ENCODE data around the gene NGF.
A peak's percentile ranks its signal among the peaks of the same experiment; 100 is the strongest.

NGF gene

DNA sequence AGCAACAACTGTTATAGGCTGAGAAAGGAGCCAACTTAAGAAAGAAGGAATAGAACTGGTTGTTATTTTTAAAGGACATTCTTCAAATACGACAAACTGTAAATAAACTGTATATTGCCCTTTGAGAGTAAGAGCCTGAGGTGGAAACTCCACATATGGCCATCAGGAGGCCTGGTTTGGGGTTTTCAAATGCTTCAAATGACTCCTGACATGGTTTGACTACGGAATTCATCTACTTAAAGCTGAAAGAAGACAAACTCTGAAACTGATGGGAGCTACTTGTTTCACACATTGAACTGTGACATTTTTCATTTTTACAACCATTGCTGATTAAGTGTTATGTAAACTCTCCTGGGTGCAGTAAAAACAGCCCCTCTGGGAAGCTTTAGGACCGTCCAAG is 59.8 kb downstream of the NGF start:
- no peak for DNase-seq (ENCODE audit: low spot score)

DNA sequence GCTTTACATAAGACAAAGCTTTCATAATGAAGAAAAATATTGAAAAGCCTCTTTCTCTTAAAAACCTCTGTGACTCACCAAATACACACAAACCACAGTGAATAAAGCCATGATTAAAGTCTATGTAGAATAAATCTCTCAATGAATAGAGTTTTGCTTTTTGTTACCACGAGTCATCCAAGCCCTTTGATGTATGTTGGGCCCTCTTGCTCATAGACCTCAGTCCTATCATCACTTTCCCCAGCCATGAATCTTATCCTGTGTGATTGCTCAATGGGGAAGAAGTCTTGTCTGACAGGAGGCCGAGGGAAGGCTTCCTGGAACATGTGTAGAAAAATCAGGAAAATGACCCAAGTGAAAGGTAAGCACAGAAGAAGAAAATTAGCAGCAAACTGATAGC is 60.8 kb downstream of the NGF start:
- no peak for DNase-seq (ENCODE audit: low spot score)

DNA sequence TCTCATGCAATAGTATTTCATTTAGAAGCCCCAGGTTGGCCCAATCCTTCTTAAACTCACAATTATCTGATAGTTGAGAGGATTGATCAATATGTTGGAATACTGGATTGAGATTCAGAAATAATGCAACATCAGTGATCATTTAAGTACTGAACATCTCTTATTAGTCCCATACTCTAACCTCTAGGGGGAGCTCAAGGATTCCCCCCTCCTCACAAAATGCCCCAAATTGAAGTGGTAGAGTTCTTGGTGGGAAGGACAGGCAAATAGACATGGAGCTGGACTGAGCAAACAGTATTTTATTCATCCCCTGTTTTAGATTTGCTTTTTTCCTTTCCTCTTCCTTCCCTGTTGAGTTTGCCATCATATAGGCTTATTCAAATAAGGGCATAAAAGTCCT is 62.8 kb downstream of the NGF start:
- peak; percentile 5 for DNase-seq (ENCODE audit: low spot score)

DNA sequence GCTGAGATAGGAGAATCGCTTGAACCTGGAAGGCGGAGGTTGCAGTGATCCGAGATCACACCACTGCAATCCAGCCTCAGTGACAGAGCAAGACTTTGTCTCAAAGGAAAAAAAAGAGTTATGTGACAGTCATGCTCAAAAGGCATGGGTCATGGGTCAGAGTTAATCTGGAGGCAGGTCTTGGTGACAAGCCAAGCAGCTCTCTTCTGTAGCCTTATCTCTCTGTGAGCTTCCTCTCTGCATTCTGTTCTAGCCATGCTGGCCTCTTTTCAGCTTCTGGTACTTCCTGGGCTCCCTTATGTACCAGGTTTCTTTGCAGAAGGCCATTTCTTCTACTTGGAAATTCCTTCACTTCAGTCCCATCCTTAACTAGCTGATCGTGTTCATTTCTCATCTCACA is 63.6 kb downstream of the NGF start:
- no peak for DNase-seq (ENCODE audit: low spot score)

DNA sequence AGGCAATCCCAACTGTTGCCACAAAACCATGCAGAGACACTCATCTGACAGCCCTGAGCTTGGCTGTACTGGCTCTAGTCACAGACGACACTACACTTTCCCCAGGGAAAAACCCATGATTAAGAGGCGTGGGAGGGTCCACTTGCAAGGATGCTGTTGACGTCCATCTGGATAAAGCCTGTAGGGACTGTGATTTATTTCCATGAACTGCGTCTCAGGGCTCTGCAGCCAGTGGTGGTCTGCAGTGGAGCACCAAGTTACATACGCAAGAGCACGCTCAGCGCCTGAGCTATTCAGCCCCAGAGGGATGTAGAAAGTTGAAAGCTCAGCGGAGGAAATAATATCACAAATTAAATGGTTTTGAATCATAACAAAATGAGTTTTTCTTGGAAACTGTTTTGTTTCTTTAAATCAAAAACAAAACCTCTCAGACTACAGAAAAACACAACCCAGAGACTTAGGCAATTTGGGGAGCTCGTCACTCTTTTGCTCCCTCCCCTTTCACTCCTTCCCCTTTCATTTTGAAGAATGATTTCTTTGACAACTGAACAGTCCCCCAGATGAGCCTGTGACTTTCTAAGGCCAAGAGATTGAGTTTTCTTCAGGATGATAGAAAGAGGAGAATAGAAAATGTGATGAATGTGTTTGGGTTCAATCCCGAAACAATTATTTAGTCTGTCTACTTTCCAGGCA is 71.2 kb downstream of the NGF start:
- no peak for DNase-seq (ENCODE audit: low spot score)

DNA sequence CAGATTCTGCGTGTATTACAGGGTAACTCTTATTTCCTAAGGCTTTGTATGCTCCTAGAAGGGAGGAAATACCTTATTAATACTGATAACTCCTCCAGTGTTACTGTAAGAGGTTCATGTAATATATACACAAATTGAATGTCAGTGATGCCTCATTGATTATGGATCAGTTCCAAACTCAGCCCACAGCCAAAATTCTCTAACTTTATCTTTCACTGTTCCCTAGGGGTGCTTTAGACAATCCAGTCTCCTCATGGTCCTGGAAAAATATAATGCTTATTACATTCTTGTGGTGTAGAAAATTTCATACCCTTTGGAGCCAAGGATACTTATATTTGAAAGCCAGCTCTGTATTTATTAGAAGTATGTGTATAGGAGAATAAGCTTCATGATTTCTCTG is 73.0 kb downstream of the NGF start:
- DNase-seq (ENCODE audit: low spot score) = no peak

DNA sequence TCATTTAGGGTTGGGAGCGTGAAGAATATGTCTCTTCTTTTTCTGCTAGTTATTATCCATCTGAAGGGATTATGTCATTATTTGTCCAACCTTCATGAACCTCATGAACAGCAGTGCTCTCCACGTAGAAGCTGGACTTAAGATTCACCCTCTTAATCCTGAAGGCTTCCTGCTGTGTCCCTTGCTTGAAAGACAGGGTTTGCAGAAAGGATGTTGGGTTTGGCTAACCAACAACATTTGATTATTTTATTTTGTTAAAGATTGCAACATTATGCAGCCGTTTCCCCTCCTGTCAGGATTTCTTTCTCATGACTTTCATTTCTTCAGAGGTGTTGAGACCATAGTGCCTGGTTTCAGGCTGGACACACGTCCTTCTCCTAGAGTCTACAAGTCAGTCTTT is 75.2 kb downstream of the NGF start:
- no peak for DNase-seq (ENCODE audit: low spot score)

DNA sequence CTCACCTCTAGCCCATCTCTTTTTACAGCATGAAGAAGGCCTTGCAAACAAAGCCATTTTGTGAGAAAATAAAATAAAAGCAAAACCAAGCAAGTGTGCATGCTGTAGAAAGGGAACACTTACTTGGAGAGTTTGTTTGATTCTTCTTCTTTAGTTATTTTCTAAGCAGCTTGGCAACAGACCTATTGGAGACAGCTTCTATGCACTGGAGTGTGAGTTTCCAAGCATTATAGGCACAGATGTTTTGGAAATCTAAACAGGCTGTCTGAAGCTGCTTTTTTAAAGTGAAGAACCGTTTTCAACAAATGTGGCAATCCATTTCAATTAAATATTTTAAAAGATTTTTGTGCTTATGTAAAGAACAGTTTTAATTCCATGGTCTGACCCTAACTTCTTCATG is 76.6 kb downstream of the NGF start:
- no peak for DNase-seq (ENCODE audit: low spot score)

DNA sequence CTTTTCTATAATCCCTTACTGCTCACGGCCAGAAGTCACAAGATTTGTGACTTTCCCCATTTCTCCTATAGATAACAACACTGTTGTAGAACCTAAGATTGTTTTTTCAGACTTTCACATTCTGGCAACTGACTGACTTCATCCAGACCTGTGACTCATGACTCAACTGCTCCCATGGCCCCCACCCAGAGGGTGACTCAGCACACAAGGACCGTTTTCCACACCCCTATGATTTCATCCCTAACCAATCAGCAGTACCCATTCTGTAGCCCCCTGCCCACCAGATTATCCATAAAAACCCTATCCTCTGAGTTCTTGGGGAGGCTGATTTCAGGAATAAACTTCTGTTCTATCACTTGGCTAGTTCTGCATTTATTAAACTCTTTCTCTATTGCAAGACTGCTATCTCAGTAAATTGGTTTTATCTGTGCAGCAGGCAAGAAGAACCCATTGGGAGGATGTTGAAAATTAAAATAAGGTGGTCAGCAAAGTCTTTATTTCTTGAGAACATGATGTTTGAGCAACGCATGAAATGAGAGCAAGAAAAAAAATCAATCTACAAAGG is 79.7 kb downstream of the NGF start:
- no peak for DNase-seq (ENCODE audit: low spot score)

DNA sequence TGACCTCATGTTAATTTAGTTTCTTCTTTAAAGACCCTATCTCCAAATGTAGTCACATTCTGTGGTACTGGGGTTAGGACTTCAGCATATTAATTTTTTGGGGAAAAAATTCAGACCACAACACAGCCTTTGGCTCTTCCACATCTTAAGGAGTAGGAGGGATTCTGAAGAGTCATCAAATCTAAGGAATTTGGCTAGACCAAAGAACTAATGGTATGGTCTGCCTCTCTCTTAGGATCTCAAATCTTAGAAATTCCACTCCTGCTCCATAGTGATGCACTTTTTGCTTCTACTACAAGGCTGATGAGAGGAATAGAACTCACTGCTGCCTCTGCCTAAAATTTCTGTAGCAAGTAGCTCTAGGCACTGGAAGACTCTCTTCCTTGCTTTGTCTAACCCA is 80.5 kb downstream of the NGF start:
- DNase-seq (ENCODE audit: low spot score) = no peak

DNA sequence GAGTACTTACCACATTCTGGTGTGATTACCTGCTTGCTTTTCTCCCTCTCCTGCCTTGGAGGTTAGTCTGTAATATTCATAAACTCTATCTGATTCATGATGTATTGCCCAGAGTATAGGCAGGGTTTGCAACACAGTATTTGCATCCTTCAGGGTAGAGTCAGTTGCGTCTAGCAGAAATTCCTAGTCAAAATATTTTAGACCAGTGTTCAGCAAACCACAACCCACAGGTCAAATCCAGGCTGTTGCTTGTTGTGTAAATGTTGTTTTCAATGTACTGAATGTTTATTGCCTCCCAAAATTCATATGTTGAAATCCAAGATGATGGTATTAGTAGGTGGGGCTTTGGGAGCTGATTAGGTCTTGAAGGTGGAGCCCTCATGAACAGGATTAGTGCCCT is 82.9 kb downstream of the NGF start:
- no peak for DNase-seq (ENCODE audit: low spot score)

DNA sequence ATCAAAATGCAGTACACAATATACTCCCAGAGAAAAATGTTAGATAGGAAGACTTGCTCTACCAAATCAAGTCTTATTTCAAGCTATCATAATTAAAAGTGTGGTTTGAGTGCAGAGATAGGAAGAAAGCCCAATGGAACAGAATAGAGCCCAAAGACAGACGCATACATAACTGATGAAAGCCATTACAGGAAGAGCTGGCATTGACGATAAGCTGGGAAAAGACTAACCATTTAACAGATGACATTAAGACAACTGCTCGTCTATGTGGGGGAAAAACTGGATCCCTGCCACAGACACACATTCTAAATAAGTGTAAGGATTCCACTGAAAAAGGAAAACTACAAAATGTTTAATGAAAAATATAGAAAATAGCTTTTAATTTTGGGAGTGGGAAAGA is 85.5 kb downstream of the NGF start:
- DNase-seq (ENCODE audit: low spot score) = no peak

DNA sequence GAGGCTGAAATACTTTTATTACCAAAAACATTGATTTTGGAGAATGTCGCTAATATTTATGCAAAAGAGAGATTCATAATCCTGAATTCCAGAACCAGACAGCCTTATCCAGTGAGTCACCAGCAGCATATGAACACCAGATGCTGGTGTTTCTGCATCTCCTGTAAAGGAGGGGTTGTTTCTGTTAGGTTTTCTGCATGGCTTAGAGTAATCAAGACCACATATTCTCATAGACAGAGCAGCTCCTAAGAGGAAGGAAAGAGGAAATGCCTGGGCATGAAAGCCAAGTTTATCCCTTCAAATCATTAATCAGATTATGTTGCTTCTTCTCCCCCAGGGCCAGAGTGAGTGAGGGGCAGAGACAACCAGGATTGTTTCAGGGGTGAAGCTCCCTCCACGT is 86.2 kb downstream of the NGF start:
- no peak for DNase-seq (ENCODE audit: low spot score)

DNA sequence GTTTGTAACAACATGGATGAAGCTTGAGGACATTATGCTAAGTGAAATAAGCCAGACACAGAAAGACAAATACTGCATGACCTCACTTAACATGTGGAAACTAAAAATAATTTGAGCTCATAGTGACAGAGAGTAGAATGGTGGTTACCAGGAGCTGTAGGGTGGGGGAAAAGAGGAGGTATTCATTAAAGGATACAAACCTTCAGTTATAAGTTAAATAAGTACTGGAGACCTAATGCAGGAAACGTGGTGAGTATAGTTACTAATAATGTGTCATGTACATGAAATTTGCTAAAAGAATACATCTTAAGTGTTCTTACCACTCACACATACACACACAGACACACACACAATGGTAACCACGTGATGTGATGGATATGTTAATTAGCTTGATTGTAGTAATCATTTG is 86.7 kb downstream of the NGF start:
- DNase-seq (ENCODE audit: low spot score) = no peak

DNA sequence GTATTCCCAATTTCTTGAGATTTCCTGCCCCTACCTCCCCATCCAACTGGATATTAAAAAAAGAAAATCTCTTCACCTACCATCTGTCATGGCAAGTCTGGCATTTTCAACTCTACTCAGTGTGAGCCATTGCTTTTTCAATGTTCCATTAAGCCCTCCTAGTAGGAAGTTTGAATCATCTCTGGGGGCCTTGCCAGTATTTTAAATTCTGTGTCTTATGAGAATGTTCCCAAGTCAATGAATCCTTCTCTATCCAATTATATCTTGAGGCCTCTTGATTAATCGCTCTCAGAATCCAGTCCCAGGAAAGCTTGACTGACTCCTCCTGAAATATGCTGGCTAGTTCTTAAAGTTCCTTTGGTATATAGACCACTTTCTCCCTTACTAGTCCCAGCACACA is 91.5 kb downstream of the NGF start:
- DNase-seq (ENCODE audit: low spot score) = no peak

DNA sequence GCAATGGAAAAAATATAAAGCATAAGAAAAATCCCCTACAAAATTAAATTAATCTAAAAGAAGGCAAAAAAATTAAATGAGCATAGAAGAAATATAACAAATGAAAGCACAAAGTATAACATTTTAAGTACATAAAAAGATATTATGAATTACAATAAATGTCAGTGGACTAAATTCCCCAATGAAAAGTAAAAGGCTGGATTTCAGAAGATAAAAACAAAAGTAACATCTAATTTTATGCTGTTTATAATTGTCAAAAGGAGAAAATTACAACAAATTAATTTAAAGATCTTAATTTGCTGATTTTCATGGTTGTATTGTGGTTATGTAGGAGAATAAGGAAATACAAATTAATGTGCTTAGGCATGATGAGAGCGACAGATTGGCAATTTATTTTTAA is 92.8 kb downstream of the NGF start:
- no peak for DNase-seq (ENCODE audit: low spot score)

DNA sequence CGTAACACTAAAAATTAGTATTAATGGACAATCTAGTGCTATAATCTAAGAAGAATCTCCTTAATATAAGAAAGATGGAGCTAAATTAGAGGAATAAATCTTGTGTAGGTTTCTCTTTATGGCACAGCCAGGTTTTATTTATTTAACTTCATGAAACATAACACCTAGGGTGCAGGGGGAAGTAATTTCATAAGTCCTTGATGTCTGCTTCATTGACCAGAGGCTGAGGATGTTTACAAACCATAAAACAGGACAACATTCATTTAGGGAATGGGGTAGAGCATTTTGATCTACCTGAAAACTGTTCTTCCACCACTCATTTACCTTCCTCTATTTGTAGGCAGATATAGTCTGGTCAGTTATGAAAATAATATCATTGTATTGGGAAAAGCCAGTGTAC is 95.5 kb downstream of the NGF start:
- no peak for DNase-seq (ENCODE audit: low spot score)

DNA sequence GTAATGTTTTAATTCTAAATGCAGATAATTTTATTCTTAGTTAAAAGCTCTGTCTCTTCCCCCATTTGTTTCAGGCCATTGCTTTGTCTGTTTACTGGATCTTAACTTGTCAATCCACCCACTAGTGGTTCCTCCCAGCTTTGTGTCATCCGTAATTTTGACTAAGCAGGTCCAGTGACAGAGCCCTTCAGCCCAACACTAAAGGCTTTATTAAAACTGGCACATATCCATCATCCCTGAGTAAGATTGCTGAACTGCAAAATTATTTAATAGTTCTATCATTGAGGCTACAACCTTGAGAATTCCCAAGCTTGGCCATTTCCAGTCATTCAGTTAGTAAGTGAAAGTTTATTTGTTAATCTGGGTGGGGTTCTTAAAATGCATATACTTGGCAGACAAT is 96.7 kb downstream of the NGF start:
- DNase-seq (ENCODE audit: low spot score) = no peak

DNA sequence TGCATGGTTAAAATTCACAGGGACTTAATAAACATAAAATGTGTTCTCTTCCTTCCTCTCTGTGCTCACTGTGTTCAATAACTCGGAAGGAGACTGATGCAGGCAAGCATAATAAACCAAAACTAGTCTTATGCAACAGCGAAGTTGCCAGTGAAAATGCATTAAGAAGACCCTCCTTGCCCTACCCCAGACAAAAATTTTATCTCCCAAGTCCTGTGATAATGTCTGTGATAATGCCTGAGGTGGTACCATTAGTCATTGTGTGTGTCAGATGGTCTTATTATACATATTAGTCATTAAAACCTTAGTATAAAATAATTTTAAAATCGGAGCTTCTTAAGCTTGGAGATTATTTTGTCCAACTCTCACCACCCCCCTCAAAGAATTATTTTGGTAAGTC is 97.8 kb downstream of the NGF start:
- DNase-seq (ENCODE audit: low spot score) = no peak

DNA sequence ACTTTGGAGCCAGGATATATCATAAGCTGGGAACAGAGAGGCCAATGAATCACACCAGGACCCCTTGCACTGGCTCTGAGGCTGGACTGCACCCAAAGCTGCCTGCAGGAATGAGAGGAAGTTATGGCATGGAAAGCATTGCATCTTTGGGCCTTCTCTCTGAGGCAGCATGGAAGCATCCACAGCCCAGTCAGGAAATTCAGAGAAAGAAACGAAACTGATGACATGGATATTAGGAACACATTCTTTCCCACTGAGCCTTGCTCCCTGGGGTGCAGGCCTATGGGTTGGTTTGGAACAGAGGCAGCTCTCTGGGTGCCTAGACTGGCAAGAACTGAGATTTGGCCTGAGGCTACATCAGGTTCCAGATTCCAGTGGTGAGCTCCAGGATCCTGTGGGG is 98.6 kb downstream of the NGF start:
- no peak for DNase-seq (ENCODE audit: low spot score)

DNA sequence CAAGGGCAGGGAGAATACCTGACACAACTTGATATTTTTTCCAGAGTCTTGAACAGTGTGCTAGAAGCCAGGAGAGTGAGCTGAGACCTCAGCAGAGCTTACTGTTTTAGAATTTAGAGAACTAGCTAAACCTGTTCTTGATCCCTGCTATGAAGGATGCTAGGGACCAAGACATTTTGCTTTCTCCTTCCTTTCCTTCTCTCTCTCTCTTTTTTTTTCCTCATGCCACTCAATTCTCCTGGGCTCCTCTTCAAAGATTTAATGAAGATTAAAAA is 99.0 kb downstream of the NGF start:
- no peak for DNase-seq (ENCODE audit: low spot score)

DNA sequence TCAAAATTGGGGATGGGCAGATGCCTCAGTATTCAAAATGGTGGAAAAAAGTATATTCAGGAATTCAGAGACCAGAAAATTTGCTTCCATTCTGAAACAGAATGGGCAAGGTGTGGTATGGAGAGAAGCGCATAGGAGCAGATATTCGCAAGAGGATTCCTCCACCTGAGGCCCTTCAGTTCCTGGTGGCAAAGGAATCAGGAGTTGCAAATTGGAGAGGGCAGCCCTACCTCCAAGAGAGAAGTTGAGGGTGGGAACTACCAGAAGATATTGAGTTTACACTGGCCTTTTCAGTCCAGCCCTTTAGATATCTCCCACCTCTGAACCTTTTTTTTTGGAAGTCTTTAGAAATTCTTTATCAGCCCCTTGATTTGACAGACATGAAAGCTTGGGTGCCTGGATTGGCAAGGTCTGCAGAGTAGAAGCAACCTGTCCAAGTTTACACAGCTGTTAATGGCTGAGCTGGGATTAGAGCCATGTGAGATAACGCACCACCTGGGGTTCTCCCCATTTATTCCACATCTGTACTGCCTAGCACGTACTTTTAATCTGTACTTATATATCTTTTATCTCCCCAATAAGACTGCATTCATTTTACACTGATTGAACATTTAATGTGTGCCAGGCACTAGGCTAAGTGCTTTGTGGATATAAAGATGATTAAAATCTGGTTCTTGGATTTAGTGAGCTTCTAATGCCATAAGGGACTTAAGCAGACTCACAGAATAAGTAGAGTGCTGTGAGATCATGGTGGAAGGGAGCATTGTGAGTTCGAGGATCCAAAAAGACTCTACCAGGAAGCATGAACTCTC is 99.5 kb downstream of the NGF start:
- no peak for DNase-seq (ENCODE audit: low spot score)

DNA sequence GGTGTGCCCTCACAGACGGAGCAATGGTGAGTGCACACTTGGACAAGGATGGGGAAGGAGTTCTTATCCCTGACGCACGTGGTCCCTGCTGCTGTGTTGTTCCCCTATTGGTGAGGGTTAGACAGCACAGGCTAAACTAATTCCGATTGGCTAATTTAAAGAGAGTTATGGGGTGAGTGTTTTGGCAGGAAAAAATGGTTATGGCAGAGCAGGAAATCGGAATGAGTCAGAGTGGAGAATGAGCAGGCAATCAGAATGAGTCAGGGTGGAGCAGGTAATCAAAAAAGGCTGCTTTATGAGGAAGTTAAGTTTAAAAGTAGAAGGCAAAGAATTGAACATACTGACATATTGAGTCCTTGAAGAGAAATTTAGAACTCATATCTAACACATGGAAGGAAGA is 100.5 kb downstream of the NGF start:
- no peak for DNase-seq (ENCODE audit: low spot score)

DNA sequence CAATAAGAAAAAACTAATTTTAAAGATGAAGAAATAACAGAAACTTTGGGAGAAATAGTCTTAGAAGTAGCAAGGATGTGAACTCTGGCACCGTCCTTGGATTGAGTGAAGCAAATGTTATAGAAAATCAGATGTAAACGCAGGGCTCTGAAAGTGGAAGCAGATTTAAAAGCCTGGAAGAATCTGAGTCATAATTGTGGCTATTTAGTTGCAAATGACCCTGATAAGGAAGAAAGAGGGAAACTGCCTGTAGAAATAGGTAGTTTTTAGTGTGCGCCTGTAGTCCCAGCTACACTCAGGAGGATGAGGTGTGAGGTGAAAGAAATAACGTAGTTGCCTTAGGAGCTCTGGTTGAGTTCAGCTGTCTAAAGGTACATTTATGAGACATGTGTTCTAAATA is 101.0 kb downstream of the NGF start:
- DNase-seq (ENCODE audit: low spot score) = no peak

Data from hematopoietic multipotent progenitor cell treated with erythropoietin and hydrocortisone succinate and interleukin-3 and kit ligand, for 15 days (in vitro differentiated cells).